WERI-Rb-1 (cell line): ENCODE results near the gene OSR1.

Source experiments
- DNase-seq: peaks from one replicate; pipeline ENCODE4 v3.0.0-alpha.2; 2020
- H3K27ac ChIP-seq: fragments of 250-450 bp; sonication (Bioruptor Pico); 2 replicates; pipeline ENCODE4 v1.5.1; 2020; ENCODE audit warnings: mild to moderate bottlenecking, moderate library complexity
- H3K27me3 ChIP-seq: fragments of 250-450 bp; sonication (Bioruptor Pico); 2 replicates; pipeline ENCODE4 v1.5.1; 2021; ENCODE audit warnings: mild to moderate bottlenecking, low read depth, moderate library complexity; ENCODE audit not compliant: insufficient read depth, severe bottlenecking
- H3K36me3 ChIP-seq: fragments of 250-450 bp; sonication (Bioruptor Pico); 2 replicates; pipeline ENCODE4 v1.5.1; 2020; ENCODE audit warnings: mild to moderate bottlenecking, moderate library complexity
- H3K4me3 ChIP-seq: 2 replicates; pipeline ENCODE4 v1.5.1; 2011; ENCODE audit warnings: low read depth, mild to moderate bottlenecking, control low read depth, low read length
- H3K9me3 ChIP-seq: fragments of 250-450 bp; sonication (Bioruptor Pico); 2 replicates; pipeline ENCODE4 v1.5.1; 2021; ENCODE audit warnings: mild to moderate bottlenecking, moderate library complexity; ENCODE audit not compliant: severe bottlenecking
- TF ChIP-seq, protein P1 (sequence below): IDR thresholded peaks from 2 replicates; pipeline ENCODE4 v1.5.1; 2011; ENCODE audit warnings: low read depth, mild to moderate bottlenecking, control low read depth, inconsistent platforms, low read length

OSR1 gene

DNA sequence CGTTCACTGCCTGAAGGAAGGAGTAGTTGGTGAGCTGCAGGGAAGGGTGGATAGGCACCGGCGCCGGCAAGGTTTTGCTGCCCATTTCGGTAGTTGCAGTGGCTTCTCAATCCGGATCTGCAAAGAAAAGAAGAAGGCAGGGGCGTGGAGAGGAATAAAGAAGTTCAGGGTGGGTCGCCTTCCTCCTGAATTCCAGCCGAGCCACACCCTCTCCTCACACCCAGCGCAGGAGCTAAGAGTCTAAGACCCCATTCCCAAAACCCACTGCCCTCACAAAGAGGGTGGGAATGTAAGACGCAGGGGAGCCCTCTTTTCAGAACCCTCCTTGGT is 4.7 kb downstream of the OSR1 start:
- H3K4me3 ChIP-seq = no peak overlapping the region
- peaks cover 99% of the 10 kb centered on the region for H3K27me3 ChIP-seq
- DNase-seq = no peak
- peaks cover 25% of the 10 kb centered on the region for H3K9me3 ChIP-seq
- H3K27ac ChIP-seq = no peak overlapping the region
- H3K36me3 ChIP-seq = no peaks in the 10 kb centered on the region
- TF ChIP-seq, protein P1, sequence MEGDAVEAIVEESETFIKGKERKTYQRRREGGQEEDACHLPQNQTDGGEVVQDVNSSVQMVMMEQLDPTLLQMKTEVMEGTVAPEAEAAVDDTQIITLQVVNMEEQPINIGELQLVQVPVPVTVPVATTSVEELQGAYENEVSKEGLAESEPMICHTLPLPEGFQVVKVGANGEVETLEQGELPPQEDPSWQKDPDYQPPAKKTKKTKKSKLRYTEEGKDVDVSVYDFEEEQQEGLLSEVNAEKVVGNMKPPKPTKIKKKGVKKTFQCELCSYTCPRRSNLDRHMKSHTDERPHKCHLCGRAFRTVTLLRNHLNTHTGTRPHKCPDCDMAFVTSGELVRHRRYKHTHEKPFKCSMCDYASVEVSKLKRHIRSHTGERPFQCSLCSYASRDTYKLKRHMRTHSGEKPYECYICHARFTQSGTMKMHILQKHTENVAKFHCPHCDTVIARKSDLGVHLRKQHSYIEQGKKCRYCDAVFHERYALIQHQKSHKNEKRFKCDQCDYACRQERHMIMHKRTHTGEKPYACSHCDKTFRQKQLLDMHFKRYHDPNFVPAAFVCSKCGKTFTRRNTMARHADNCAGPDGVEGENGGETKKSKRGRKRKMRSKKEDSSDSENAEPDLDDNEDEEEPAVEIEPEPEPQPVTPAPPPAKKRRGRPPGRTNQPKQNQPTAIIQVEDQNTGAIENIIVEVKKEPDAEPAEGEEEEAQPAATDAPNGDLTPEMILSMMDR = no peak

DNA sequence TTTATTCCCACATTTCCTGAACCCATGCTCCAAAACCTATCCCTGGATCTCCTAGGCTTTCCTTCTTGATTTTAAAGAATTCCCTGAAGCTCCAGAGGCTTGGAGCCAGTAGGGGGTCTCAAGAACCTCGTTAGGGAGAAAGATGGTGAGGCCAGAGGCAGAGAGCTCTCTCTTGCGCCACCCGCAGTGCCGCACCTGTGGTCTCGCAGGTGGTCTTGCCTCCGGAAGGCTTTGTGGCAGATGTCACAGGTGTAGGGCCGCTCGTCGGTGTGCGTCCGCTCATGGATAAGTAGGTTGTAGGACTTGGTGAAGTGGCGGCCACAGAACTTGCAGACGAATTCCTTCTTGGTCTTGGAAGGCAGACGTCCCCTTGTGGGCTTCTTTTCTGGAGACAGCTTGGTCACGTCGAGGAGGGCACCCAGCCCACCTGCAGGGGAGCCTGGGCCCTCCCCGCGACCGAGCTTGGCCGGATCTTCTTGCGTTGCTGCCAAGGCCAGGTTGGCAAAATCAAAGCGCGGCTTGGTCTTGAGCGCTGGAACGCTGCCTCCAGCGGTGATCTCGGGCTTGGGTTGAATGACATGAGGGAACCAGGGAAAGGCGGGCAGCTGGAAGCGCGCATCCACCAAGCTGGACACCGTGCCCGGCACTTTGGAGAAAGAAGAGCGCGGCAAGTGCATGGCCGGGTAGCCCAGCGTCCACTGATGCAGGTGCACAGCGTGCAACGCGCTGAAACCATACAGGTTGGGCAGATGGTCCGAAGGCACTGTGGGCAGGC is 5.3 kb downstream of the OSR1 start:
- H3K27ac ChIP-seq = no peak overlapping the region
- no peaks in the 10 kb centered on the region for H3K36me3 ChIP-seq
- no peak for DNase-seq
- H3K4me3 ChIP-seq = no peak overlapping the region
- peaks cover 28% of the 10 kb centered on the region for H3K9me3 ChIP-seq
- peaks cover 96% of the 10 kb centered on the region for H3K27me3 ChIP-seq
- TF ChIP-seq, protein P1 = no peak

DNA sequence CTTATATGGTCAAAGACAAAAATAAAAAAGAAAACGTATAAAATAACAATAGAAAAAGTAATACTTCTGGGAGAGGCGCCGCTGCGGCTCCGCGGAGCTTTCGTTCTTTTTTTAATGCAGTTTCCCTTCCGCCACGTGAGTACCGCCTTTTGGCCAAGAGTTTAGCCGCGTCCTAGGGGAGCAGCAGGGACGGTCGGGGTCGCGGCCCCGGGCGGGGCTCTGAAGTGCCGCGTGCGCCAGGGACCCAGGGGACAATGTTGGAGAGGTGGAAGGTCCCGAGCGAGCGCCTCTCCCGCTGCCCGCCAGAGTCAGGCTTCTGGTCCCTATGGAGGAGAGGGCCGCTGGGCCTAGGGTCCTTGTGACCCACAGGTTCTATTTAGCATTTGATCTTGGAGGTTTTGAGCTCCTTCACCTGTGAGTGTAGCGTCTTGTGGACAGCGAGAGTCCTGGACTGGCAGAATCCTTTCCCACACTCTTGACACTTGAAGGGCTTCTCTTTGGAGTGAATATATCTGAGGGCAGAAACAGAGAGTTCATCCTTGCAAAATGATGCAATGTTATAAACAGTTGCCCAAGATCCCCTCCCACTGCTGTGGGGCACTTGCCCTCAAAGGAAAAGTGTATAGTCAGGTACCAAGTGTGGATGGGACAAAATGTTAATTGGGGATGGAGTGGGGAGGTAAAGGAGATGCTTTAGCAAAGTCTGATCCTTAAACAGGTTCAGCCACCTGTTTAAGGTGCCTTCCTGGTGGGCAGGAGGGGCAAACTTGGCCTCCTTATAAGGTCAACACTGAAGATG is 6.3 kb downstream of the OSR1 start:
- H3K27me3 ChIP-seq = peaks cover 86% of the 10 kb centered on the region
- H3K9me3 ChIP-seq = peaks cover 28% of the 10 kb centered on the region
- TF ChIP-seq, protein P1 = no peak
- no peak for DNase-seq
- H3K27ac ChIP-seq = no peak overlapping the region
- H3K4me3 ChIP-seq = no peak overlapping the region
- no peaks in the 10 kb centered on the region; the same call in 1 of the 2 replicates for H3K36me3 ChIP-seq

DNA sequence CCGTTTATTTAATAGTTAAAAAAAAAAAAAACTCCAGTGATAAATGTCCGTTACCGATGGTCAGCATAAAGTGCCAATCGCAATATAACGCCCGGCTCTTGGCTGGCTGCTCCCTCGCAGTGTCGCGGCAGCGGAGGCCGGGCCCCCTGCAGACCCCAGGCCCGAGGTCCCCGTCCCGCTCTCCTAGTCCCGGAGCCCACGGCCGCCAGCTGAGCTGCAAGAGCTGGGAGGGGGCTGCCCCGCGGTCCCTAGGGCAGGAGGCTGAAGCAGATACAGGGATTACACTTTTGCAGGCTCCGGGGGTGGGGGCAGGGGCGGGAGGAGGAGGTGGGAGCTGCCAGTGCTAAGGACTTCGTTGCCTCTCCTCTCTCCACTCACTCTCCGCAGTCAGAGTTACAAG is 6.9 kb downstream of the OSR1 start:
- no peak for DNase-seq
- Histone ChIP-seq H3K36me3 (no peaks in the 10 kb centered on the region; the same call in 1 of the 2 replicates), H3K9me3 (peaks cover 22% of the 10 kb centered on the region), H3K4me3 (no peak overlapping the region), H3K27me3 (peaks cover 80% of the 10 kb centered on the region), H3K27ac (no peak overlapping the region)
- TF ChIP-seq, protein P1 = no peak

DNA sequence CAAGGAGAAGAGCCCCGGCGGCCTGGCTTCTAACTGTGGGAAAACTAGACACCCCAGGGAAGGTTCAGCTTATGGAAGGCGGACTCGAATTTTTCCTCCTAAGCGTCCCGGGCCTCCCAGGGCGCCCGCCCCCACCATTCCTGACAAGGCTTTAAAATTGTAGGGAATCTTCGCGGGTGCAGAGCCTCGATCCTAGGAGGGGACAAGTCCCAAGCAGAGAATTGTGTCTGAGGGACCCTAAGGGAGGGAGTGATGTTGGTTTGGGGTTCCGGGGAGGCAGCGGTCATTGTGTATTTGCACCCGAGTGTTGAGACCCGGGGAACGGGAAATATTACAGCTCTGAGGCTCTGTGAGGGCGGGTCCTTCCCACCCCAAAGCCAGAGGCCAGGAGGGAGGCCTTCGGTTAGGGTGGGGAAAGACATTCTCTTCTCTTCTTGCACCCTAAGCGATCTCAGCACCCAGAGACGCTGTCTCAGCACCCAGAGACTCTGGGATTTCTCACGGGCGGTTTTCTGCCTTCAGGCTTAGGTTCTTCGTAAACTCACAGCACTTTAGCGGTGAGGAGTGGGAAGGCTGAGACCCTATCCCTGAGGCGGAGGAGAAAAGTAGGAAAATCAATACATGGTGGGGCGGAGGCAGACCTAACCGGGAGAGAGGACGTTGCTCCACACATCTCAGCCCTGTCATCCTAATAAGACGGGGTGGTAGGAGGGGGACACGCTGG is 7.6 kb downstream of the OSR1 start:
- Histone ChIP-seq H3K4me3 (peak overlapping the region; percentile 27), H3K36me3 (no peaks in the 10 kb centered on the region; the same call in 1 of the 2 replicates), H3K27me3 (peaks cover 73% of the 10 kb centered on the region), H3K27ac (no peak overlapping the region), H3K9me3 (peaks cover 15% of the 10 kb centered on the region)
- TF ChIP-seq, protein P1 = no peak
- no peak for DNase-seq
